Fibroblast of gingiva (primary cell): ENCODE results near the gene DES.
A peak's percentile ranks its signal among the peaks of the same experiment; 100 is the strongest.

Experiments used
- DNase-seq: peaks from one replicate; pipeline ENCODE4 v3.0.0-alpha.2; 2011; ENCODE audit warnings: low read depth

The DES gene

DNA sequence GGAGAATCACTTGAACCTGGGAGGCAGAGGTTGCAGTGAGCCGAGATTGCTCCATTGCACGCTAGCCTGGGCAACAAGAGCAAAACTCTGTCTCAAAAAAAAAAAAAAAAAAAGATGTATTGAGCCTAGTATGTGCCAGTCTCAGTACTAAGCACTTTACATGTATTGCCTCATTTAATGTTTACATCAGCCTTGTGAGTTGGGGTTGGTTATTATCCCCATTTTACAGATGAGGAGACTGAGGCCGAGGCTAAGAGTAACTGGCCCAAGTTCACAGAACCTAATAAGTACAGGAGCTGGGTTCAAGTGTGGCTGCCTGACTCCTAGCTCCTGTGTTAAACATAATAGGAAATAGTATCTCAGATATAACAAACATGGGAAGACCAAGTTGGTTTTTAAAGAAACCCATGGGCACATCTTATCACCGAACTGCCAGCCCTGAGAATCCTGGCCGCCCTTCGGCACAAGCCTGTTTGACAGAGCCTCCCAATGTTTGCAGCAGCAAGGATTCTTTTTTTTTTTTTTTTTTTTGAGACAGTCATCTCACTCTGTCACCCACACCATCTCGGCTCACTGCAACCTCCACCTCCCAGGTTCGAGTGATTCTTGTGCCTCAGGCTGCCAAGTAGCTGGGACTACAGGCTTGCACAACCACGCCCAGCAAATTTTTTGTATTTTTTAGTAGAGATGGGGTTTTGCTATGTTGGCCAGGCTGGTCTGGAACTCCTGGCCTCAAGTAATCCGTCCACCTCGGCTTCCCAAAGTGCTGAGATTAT is 56.3 kb downstream of the DES start:
- no peak for DNase-seq

DNA sequence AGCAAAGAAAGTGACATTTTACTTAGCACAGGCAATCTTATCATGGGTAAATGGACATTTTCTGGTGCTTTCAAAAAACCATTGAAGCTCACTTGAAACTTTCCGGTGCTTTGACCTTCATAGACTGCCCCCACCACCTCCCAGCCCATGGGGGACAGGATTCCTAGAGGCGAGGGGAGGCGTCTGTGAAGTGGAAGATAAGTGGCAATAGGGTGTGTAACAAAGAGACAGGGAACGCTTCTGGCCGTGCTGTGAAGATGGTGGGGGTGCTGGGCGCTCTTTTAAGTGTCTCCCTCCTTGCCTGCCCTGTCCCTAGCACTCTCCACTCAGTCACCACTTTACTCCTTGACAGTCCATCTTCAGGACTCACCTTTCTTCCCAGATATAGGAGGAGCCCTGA is 57.1 kb downstream of the DES start:
- no peak for DNase-seq

DNA sequence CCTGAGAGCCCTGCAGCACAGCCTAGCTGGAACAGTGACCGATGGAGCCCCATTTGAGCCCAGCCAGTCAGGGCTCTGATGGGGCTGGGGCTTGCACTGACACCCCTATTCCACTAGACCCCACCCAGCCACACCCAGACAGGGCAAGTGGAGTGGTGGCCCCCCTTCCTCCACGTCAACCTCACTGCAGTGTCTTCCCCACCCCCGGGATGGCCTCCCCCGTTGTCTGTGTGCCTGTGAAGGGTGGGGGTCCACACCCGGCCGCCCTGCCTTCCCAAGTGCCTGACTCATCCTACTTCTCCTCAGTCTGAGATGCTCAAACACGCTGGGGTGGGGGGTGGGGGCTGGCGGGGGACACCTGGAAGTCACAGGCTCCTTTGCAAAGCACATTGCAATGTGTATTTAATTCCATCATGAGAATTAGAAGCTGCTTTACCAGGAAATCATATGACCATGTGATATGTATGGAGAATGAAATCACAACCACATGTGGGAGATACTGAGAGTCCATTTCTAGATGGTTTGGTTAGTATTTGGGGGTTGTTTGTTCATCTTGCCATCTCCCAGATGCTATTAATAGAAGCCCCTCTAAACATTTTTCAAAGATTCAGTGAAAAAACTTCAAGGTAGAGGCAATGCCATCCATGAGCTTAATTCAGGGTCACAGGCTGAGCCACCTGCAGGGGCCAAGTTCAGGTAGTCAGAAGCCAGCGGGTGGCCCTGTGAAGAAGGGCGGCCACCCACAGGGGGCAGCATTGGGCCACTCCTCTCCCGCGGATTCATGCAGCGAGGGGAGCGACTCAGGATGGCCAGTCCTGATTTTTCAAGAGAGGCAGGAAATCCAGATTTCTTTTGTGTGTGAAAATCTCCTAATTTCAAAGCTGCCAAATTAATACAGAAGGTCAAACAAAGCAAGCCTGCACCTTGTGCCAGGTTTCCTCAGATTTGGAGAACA is 57.8 kb downstream of the DES start:
- peak; percentile 14 for DNase-seq
